Activated naive CD4-positive, alpha-beta T cell treated with anti-CD3 and anti-CD28 coated beads, Interleukin-2, amount 50 U/mL, for 24 hours (primary cell): ENCODE data around the gene CD44.

Experiments
- H3K27ac Mint-ChIP-seq: one replicate; pipeline ENCODE4 v1.8.0; 2021; ENCODE audit warnings: mild to moderate bottlenecking, mixed read lengths
- H3K27me3 Mint-ChIP-seq: one replicate; pipeline ENCODE4 v1.8.0; 2021; ENCODE audit warnings: mixed read lengths
- H3K36me3 Mint-ChIP-seq: one replicate; pipeline ENCODE4 v1.8.0; 2021; ENCODE audit warnings: mixed read lengths
- H3K4me1 Mint-ChIP-seq: one replicate; pipeline ENCODE4 v1.8.0; 2021; ENCODE audit warnings: mixed read lengths
- H3K4me3 Mint-ChIP-seq: one replicate; pipeline ENCODE4 v1.8.0; 2021; ENCODE audit warnings: mild to moderate bottlenecking, mixed read lengths
- H3K9me3 Mint-ChIP-seq: one replicate; pipeline ENCODE4 v1.8.0; 2021; ENCODE audit warnings: mixed read lengths

Gene CD44

GRCh38 chr11:35143297-35144135 is 4.5 kb downstream of the CD44 start:
- Mint-ChIP-seq H3K27me3 (no peaks in the 10 kb centered on the region), H3K4me3 (peak overlapping the region; percentile 100), H3K9me3 (no peaks in the 10 kb centered on the region), H3K27ac (peak overlapping the region; percentile 97), H3K4me1 (peaks cover 46% of the 10 kb centered on the region), H3K36me3 (peaks cover 55% of the 10 kb centered on the region)

- Mint-ChIP-seq H3K9me3 (no peaks in the 10 kb centered on the region), H3K27me3 (no peaks in the 10 kb centered on the region)
Observed at GRCh38 chr11:35144136-35144741, 5.3 kb downstream of the CD44 start.

GRCh38 chr11:35144806-35145205 is 5.8 kb downstream of the CD44 start:
- Mint-ChIP-seq H3K27ac (peak overlapping the region; percentile 97), H3K27me3 (no peaks in the 10 kb centered on the region), H3K4me1 (peaks cover 57% of the 10 kb centered on the region), H3K4me3 (peak overlapping the region; percentile 100), H3K9me3 (no peaks in the 10 kb centered on the region), H3K36me3 (peaks cover 63% of the 10 kb centered on the region)

More at GRCh38 chr11:35144136-35144741, 5.3 kb downstream of the CD44 start:
- Mint-ChIP-seq H3K27ac (peak overlapping the region; percentile 97), H3K4me1 (peaks cover 52% of the 10 kb centered on the region), H3K36me3 (peaks cover 59% of the 10 kb centered on the region), H3K4me3 (peak overlapping the region; percentile 100)

GRCh38 chr11:35145271-35145670 is 6.3 kb downstream of the CD44 start:
- Mint-ChIP-seq H3K36me3 (peaks cover 61% of the 10 kb centered on the region), H3K27me3 (no peaks in the 10 kb centered on the region), H3K4me1 (peaks cover 62% of the 10 kb centered on the region), H3K4me3 (peak overlapping the region; percentile 100), H3K9me3 (no peaks in the 10 kb centered on the region), H3K27ac (peak overlapping the region; percentile 97)

GRCh38 chr11:35146074-35146521 is 7.1 kb downstream of the CD44 start:
- Mint-ChIP-seq H3K27ac (peak overlapping the region; percentile 97), H3K4me1 (peaks cover 70% of the 10 kb centered on the region), H3K4me3 (peak overlapping the region; percentile 100), H3K9me3 (no peaks in the 10 kb centered on the region), H3K36me3 (peaks cover 62% of the 10 kb centered on the region), H3K27me3 (no peaks in the 10 kb centered on the region)

GRCh38 chr11:35146711-35147110 is 7.7 kb downstream of the CD44 start:
- Mint-ChIP-seq H3K9me3 (no peaks in the 10 kb centered on the region), H3K36me3 (peaks cover 59% of the 10 kb centered on the region), H3K27ac (peak overlapping the region; percentile 97), H3K4me3 (peak overlapping the region; percentile 100), H3K27me3 (no peaks in the 10 kb centered on the region), H3K4me1 (peaks cover 74% of the 10 kb centered on the region)

GRCh38 chr11:35147235-35147634 is 8.3 kb downstream of the CD44 start:
- peak overlapping the region; percentile 97 for H3K27ac Mint-ChIP-seq
- H3K27me3 Mint-ChIP-seq, result no peaks in the 10 kb centered on the region
- H3K36me3 Mint-ChIP-seq, result peaks cover 56% of the 10 kb centered on the region
- H3K9me3 Mint-ChIP-seq, result no peaks in the 10 kb centered on the region
- peak overlapping the region; percentile 100 for H3K4me3 Mint-ChIP-seq
- peaks cover 78% of the 10 kb centered on the region for H3K4me1 Mint-ChIP-seq

- H3K4me3 Mint-ChIP-seq, result peak overlapping the region; percentile 100
- H3K27ac Mint-ChIP-seq, result peak overlapping the region; percentile 96
- peaks cover 88% of the 10 kb centered on the region for H3K4me1 Mint-ChIP-seq
- H3K27me3 Mint-ChIP-seq, result no peaks in the 10 kb centered on the region
- peaks cover 60% of the 10 kb centered on the region for H3K36me3 Mint-ChIP-seq
- H3K9me3 Mint-ChIP-seq, result peaks cover 8% of the 10 kb centered on the region
Observed at GRCh38 chr11:35148163-35148837, 9.3 kb downstream of the CD44 start.

GRCh38 chr11:35150454-35150853 is 11.5 kb downstream of the CD44 start:
- H3K27me3 Mint-ChIP-seq, result no peaks in the 10 kb centered on the region
- H3K4me3 Mint-ChIP-seq, result peak overlapping the region; percentile 100
- H3K9me3 Mint-ChIP-seq, result peaks cover 9% of the 10 kb centered on the region
- peak overlapping the region; percentile 99 for H3K27ac Mint-ChIP-seq
- peaks cover 65% of the 10 kb centered on the region for H3K36me3 Mint-ChIP-seq
- H3K4me1 Mint-ChIP-seq, result peaks cover 98% of the 10 kb centered on the region

GRCh38 chr11:35151241-35151640 is 12.3 kb downstream of the CD44 start:
- peak overlapping the region; percentile 99 for H3K27ac Mint-ChIP-seq
- peaks cover 98% of the 10 kb centered on the region for H3K4me1 Mint-ChIP-seq
- H3K27me3 Mint-ChIP-seq, result no peaks in the 10 kb centered on the region
- H3K36me3 Mint-ChIP-seq, result peaks cover 63% of the 10 kb centered on the region
- peaks cover 9% of the 10 kb centered on the region for H3K9me3 Mint-ChIP-seq
- peak overlapping the region; percentile 100 for H3K4me3 Mint-ChIP-seq

GRCh38 chr11:35151683-35152280 is 12.8 kb downstream of the CD44 start:
- Mint-ChIP-seq H3K4me3 (peak overlapping the region; percentile 100), H3K27me3 (no peaks in the 10 kb centered on the region), H3K9me3 (peaks cover 9% of the 10 kb centered on the region), H3K36me3 (peaks cover 61% of the 10 kb centered on the region), H3K4me1 (peaks cover 97% of the 10 kb centered on the region), H3K27ac (peak overlapping the region; percentile 99)

GRCh38 chr11:35152575-35152974 is 13.6 kb downstream of the CD44 start:
- Mint-ChIP-seq H3K27ac (peak overlapping the region; percentile 89), H3K27me3 (no peaks in the 10 kb centered on the region), H3K9me3 (peaks cover 9% of the 10 kb centered on the region), H3K4me3 (peak overlapping the region; percentile 69), H3K4me1 (peaks cover 98% of the 10 kb centered on the region), H3K36me3 (peaks cover 62% of the 10 kb centered on the region)

GRCh38 chr11:35153280-35153679 is 14.3 kb downstream of the CD44 start:
- no peaks in the 10 kb centered on the region for H3K27me3 Mint-ChIP-seq
- peaks cover 99% of the 10 kb centered on the region for H3K4me1 Mint-ChIP-seq
- H3K27ac Mint-ChIP-seq, result peak overlapping the region; percentile 3
- H3K4me3 Mint-ChIP-seq, result peak overlapping the region; percentile 69
- H3K9me3 Mint-ChIP-seq, result peaks cover 9% of the 10 kb centered on the region
- H3K36me3 Mint-ChIP-seq, result peaks cover 61% of the 10 kb centered on the region

- no peaks in the 10 kb centered on the region for H3K27me3 Mint-ChIP-seq
- peaks cover 9% of the 10 kb centered on the region for H3K9me3 Mint-ChIP-seq
- H3K27ac Mint-ChIP-seq, result peak overlapping the region; percentile 89
- peak overlapping the region; percentile 70 for H3K4me3 Mint-ChIP-seq
- H3K4me1 Mint-ChIP-seq, result peaks cover 99% of the 10 kb centered on the region
- H3K36me3 Mint-ChIP-seq, result peaks cover 49% of the 10 kb centered on the region
Observed at GRCh38 chr11:35154952-35155351, 16.0 kb downstream of the CD44 start.

GRCh38 chr11:35155677-35156076 is 16.7 kb downstream of the CD44 start:
- Mint-ChIP-seq H3K4me3 (peak overlapping the region; percentile 52), H3K27ac (peak overlapping the region; percentile 86)

More at GRCh38 chr11:35155677-35156076, 16.7 kb downstream of the CD44 start:
- Mint-ChIP-seq H3K9me3 (peaks cover 9% of the 10 kb centered on the region), H3K36me3 (peaks cover 53% of the 10 kb centered on the region), H3K4me1 (peaks cover 99% of the 10 kb centered on the region), H3K27me3 (no peaks in the 10 kb centered on the region)
